ENCODE results near the gene ELP4.

The ELP4 gene

DNA sequence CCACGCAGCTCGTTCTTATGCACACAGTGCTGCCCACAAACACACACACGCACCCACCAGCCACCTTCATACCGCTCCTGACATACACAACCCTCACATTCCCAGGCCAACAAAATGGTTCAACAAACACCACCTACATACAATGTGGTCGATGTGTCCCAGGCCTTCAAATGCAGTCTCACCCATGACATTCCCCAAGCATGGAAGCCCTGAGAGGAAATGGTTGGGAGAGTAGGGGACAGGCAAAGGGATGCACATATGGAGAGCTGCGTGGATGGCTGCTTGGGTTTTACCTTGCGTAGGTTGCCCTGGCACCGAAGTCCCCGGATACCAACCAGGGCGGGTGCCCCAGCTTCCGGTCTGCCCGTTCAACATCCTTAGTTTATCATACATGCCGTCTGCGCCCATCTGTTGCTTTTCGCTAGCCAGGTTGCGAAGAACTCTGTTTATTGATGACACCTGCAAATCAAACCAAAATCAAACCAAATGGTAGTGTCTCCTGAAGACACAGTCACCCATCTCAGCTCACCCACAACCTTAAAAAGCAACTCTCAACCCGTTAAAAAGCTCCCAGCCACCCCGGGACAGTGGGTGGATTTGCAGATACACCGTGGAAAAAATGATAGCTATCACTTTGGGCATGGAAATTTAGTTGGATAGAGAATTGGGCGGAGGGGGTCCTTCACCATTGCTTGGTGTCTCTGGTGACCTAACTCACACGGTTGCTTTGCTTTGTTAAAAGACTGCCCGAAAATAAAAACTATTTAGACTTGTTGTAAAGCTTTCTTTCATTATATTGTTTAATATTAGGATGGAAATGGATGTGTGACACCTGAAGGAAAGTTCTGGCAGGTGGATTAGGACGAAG lies 291.1 kb downstream of the ELP4 start:
- no peak for DNase-seq (ENCODE audit: low spot score)

DNA sequence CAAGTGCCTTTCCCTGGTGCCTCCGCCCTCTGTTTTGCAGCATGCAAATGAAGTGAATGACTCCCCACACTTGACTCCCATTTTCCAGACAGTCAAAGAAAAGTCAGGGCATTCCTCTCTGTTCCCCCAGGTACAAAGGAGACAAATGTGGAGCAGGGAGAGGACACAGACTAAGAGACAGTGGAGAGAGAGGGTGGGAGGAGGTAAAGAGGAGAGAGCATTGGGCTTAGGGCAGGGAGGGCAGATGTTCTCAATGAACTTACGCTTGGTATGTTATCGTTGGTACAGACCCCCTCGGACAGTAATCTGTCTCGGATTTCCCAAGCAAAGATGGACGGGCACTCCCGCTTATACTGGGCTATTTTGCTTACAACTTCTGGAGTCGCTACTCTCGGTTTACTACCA lies 291.7 kb downstream of the ELP4 start:
- DNase-seq (ENCODE audit: low spot score) = no peak

DNA sequence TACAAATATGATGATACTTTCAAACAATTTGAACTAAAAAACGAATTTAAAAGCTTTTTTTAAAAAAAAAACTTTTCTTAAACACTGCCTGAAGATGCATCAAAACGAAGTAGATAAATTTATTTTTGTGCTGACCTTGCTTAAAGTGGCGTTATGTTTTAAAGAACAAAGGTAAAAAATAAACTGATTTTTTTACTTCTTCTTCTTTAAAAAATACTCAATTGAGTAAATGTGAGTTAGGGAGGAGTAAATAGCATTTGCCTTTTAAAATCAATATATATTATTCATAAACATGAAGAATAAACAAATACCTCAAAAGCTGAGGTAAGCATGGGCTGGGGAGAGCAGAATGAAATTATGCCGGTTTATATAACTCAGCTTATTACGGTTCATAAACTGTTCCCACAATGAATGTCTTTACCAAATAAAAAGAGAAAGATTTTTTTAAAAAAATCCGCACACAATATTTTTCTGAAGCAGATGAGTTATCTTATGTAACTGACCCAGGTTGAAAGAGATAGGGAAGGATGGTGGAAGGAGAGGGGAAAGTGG lies 292.5 kb downstream of the ELP4 start:
- DNase-seq (ENCODE audit: low spot score) = no peak

DNA sequence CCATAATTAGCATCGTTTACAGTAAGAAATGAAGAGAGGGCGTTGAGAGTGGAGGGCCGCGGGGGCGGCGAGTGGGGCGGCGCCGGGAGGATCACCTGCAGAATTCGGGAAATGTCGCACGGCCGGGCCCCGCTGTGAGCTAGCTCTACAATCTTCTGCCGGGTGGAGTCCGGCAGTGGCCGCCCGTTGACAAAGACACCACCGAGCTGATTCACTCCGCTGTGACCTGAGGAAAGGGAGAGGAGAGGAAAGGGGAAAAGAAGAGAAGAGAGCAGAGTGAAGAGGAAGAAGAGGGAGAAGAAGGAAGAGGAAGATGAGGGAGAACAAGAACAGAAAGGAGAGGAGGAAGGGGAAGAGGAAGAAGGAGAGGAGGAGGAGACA lies 293.0 kb downstream of the ELP4 start:
- DNase-seq (ENCODE audit: low spot score) = no peak

DNA sequence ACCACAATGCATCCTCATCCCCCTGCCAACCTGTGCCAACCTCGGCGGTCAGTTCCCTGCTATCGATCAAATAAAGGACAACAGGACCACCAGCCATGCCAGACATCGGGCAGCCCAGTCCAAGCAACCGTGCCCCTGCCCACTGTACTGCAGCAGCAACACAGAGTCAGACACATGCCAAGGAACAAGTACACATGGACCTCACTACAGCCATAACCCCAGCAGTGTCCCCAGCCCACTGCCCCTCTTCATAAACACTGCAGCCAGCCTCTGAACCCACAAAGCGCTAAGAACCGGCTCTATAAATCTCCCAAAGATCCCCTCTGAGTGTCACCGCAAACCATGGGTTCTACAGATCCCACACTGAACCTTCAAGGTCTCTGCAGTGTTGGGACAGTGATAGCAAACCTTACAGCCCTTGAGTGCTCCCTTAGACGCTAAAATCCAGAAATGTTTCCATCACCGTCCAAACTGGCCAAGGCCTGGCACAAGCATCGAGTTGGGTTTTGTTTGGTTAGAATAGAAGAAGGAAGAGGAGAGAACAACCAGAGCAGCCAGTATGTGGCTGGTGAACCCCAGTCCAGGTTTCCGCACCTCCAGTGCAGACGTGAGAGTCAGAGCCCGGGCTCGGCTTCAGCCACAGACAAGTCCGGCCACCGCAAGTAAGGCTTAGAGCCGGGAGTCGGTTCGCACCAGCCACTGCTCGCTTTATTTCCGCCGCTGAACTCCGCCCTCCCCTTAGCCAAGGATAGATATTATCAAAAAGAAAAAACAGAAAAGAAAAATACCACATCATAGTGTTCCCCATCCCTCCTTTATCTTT lies 293.6 kb downstream of the ELP4 start:
- no peak for DNase-seq (ENCODE audit: low spot score)

DNA sequence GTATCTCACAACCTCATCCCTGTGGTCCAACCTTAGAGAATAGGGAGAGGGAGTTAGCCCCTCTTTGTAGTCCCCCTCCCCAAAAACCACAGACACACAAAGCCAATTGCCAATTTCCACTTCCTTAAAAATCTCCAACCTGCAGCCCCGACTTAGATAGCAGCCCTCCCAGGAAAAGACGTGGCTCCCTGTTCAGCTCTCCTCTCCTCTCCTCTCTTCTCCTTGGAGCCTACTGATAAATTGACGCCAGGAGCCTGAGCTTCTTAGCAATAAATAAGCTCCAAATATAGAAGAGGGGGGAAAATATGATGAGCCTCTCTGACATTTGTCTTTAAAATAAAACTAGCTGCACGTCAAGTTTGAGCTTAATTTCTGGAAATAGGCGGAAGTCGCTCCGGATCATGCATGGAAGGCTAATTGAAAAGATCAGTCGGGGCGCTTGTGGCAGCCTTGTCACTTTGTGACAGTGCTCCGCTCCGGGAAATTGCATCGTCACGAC lies 294.3 kb downstream of the ELP4 start:
- no peak for DNase-seq (ENCODE audit: low spot score)

DNA sequence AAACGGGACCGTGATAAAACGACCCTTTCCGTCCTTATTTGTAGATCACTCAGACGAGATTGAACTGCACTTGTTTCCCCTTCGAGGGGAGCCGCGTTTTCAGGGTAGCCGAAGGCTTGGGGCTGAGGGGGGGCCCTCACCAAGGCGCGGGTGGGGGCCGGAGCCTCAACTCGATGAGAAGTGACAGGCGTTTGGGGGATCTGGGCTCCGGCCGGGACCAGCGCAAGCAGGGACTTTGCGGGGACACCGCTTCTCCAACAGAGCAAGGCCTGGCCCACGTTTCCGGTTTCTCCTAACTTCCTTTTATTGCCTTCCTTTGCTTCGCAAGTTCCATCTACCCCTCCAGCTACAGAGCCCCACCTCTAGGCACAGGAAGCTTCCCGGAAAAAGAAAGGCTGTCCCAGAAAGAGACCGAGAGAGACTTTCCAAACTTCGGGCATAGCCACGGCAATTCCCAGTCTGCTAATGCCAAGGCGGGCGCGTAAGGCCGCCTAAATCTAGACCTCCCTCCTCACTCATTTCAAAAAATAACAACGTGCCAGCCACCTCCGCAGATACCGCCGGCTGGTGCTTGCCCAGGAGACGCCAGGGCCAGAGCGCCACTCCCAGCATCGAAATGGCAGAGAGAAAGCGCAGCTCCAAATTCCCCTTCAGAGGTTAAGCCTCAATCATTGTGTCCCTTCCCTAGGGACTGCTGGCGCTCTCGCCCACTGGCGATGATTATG lies 294.9 kb downstream of the ELP4 start:
- peak; percentile 19 for DNase-seq (ENCODE audit: low spot score)

DNA sequence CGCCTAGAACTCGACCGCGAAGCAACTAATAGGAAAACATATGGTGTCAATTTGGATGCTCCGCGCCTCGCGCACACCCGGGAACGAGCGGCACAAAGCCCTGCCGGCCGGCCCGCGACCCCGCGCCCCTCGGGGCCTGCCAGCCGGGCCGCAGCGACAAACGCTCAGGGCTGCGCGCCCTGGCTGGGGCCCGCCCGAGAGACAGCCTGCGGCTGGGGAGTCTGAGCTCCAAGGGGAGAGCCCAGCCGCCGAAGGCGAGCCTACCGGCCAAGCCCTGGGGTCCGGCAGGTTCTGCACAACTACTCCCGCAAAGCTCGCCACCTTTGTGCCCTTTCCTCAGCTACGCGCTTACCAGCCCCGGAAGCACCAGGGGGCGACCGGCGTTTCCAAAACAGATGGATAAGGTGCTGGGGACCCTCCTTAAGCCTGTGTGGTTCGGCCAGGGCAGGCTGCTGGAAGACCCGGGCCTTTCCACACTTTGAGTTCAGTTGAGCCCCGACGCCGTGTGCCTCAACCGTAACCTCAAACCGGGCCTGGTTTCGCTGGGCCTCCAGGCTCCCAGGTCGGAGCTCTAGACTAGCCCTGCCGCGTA lies 295.6 kb downstream of the ELP4 start:
- DNase-seq (ENCODE audit: low spot score) = no peak

DNA sequence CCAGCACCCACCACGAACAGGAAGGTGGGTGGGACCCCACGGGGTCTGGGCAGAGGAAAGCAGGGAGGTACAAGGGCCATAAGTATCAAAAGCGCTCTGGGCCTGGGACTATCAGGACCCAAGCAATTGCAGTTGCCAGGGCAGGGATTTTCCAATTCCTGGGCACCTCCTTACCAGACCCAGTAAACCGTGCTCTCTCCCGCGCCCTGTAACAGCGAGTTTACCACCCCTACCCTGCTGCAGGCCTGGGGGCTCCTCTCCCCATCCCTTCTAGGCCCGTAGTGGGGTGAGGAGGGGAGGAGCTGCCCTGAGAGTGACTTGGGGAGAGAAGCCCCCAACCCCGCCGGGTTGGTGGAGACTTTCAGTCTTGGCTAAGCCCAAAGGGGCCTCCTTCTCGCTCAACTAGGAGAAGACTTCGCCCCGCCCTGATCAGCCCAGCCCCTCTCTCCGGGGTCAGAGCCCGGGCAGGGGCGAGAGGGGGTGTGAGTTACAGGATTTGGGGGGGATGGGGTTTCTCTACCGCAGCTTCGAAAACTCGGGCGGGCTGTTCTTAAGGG lies 296.1 kb downstream of the ELP4 start:
- peak; percentile 22 for DNase-seq (ENCODE audit: low spot score)

DNA sequence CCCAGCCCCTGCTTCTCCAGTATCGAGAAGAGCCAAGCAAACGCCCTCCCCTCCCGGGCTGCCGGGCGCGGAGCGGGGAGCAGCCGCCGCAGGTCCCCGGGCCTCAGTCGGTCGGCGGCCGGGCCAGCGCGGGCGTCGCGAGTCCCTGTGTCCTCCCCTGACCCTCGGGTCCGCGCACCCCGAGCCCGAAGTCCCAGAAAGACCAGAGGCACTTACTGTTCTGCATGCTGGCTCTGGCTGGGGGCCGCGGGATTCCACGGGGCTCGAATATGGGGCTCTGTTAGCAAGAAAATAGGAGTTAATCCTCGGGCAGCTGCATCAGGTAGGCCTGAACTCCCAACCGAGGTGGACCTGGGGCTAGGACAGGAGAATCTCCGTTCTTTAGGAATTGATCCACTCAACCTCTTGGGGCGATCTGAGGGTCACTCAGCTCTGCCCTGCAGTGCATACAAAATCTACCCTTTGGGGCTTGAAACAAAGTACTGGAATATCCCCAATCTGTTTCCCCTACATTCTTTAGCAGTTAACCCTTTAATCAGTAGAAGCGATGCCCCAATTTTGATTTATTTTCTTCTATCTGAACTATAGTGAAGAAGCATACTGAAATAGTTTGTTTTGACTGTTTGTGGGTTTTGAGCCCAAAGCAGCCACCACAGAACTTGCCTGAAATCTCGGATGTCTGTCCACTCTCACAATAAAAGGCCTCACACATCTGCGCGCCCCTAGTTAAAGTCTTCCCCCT lies 296.8 kb downstream of the ELP4 start:
- peak; percentile 19 for DNase-seq (ENCODE audit: low spot score)

DNA sequence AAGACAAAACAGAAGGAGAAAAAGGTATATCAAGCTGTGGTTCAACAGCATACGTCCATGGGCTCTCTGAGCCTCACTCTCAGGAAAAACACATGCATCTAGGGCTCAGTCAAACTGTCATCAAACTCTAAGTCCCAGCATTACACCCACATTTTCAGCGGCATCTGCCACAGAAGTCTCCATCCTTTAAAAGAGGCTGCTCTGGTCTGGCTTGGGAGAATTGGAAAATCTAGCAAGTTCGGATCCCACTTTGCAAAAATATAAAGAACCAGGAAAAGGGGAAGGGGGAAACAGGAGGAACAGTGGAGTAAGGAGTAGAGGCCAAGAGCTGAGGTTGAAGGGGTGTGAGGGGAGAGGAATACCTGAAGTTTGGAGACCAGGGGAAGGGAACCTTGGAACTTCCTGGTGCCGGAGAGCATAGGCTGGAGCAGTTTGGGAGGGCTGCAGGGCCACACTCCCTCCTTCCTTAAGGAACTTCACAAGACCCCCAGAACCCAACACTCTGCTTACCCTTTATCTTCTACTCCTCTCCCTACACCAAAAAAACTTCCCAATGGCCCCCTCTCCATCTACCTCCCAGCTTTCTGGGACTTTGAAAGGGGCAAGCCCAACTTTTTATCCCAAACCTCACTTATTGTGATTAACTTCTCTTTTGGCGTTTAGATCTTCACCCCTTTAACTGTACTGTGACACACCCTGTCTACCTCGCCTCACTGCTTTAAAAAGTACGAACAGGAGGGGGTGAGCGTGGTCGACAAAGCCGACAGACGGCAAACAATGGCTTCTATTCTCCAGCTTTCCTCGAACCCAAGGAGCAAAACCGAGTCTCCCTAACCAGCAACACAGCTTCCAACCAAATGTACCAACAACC lies 297.6 kb downstream of the ELP4 start:
- DNase-seq (ENCODE audit: low spot score) = no peak

DNA sequence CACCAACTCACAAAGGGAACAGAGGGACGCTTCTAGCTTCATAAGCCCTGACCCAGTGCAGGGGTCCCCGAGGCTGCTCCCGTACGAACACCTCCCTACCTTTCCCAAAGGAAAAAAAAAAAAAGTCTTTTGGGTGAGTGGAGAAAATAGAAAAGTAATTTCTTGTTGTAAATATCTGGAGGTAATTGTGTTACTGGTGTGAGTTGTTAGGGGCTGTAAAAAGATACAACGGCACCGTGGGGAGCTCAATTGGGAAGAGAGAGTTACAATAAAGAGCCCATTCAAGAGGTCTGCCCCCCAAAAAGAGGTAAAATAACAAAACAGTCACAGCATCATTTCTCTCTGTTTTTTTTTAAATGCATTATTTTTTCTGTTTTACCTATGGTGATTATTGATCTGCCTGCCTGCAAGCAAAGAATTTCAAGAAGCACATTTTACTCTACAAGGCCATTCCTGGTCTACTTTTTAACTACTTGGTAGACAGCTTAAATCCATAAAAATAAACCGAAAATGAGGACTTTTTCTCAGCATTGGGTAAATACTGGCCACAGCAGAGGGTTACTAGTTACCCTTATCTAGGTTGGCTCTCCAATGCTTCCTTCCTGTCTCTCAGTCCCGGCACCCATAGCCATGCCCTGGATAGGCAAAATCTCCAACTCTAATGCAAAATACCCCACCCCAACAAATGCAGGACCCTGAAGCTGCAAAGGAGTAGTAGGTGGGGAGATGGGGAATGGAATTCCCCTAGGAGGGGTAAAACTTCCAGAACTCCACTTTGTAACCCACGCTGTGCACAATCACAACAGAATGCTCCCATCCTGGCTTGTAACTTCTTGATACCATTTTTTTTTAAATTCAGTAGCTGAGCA lies 298.5 kb downstream of the ELP4 start:
- no peak for DNase-seq (ENCODE audit: low spot score)

DNA sequence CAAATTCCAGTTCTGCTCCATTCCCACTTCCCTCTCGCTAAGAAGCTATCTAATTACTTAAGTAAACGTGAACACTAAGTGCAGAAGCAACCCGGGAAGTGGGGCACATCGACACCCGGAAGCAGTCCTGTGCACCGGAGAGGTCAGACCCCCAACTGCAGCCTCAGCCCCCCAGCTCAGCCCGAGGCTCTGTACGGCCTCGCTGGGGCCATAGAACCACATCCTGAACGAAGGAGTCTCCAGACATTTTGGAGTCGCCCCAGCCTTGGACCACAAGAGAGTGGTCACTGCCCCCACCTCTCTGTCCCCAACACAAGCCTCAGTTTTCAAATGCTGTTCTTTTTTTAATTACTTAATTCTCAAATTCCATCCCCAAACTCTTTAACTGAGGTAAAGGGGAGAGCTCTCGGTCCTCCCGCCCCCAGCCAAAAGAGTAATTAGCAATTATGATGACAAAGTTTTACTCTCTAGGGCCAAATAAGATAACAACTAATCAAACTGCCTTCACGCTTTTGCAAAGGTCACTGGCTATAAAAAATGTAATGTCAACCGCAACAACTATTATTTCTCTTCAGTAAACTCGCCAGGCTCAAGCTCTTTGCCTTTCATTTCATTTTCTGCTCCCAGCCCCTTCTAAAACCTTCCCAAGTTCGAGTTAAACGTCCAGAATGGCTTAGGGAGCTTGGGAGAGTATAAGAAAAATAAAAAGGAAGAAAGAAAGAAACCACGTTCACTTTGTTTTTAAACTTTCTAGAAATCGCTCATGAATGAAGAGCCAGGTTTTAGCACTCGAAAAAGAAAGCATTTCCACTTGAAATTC lies 299.4 kb downstream of the ELP4 start:
- DNase-seq (ENCODE audit: low spot score) = no peak

DNA sequence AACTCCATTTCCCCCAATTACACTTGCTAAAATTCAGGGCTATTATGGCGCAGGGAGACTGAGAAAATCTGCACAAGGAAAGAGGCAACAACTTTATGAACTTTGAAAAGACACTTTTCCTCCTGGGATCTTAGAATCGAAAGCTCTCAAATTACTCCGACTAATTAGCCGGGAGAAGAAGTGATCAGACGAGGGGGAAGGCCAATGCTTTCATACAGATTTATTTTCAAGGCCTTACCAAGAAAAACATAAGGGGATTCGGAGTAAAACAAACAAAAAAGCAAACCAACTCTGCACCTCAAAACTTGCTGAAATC lies 299.9 kb downstream of the ELP4 start:
- DNase-seq (ENCODE audit: low spot score) = no peak

DNA sequence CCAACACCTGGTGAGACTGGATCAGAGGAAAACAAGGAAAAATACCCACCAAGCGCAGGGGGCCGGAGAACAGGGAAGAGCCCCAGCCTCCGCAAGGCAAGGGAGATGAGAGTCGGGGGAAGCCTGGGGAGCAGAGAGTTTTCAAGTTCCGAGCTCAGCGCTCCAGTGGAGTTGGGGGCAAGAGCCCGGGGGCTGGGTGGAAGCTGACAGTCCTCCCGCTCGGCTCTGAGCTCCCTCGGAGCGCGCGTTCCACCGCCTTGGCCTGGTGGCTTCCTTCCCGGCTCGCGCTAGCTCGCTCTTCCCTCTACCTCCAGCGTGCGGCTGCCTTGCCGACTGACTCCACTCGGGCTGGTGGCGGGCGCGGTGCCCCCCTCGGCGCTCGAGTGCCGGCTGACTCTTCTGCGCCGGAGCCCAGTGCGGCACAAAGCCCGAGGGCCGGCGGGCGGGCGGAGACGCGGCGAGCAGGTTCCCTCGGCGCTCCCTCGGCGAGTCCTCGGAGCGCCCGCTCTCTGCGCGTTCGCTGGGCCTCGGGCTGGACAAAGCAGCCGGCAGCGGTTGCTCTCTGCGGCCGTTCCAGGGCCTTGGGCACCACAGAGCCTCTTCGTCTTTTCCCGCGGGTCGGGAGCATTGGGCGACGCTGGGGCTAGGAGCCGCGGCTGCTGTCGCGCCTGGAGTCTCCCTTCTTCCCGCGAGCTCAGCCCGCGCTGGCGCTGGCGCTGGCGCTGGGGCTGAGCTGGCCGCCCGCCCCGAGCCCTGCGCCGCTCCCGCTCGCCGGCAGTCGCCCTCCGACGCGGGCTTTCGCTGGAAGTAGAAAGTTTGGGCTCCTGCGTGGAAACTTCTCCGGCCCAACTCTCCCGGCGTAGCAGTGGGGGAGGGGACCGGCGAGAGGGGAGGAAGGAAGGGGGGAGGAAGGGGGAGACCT lies 300.6 kb downstream of the ELP4 start:
- DNase-seq (ENCODE audit: low spot score) = peak; percentile 63

DNA sequence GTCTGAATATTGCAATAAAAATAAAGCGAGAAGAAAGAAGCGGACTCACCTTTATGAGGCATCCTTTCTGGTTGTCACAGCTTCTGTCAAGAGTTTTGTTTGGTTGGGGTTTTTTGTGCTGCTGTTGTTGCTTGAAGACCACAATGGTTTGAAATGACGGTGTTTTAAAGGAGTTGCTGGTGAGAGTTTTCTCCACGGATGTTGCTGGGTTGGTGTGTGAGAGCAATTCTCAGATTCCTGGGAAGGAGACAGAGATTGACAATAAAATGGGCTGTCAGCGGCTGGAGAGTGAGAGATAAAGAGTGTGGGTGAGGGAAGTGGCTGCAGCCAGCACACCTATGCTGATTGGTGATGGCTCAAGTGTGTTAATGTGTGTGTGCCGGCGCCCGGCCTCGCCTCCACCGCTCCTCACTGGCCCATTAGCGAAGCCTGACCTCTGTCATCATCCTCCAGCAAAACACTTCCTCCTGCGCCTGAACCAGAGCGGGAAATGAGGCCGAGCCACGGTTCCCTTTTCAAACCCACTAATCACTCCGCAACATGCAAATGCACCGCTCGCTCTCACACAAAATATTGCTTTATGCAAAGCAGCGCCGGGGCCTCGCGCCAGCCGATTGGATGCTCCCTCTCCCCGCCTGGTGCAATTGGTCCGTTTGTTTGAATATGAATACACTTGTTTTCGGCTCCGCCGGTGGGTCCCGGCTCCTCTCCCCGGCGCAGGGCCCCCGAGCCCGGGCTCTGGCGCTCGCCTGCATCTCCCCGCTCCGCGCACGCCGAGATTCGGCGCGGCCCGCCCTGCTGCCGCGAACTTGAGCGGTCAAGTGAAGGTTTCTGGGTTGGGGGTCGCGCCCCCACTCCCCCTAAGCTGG lies 301.4 kb downstream of the ELP4 start, which contains the start of gene PAX6:
TSS of gene PAX6 (minus strand) at position 544 of the 869 bp plus-strand sequence. CDS start 4,911 bp downstream, outside the sequence.
- peak; percentile 47 for DNase-seq (ENCODE audit: low spot score)

Data from AG08396 (cell line).